SK-N-SH treated with all-trans-retinoic acid at 6 μM for 48 hours (cell line): Measurements from ENCODE around the gene PPP1R1C.

Source experiments
- ATAC-seq: fragments of 200-7000 bp; cut with Tn5 transposase; 3 replicates; pipeline ENCODE4 v1.9.1; 2020; ENCODE audit warnings: mild to moderate bottlenecking, moderate library complexity
- ARNTL ChIP-seq: fragments of 450-650 bp; formaldehyde crosslinking; IDR thresholded peaks from 2 replicates; pipeline ENCODE4 v1.5.0; 2020; ENCODE audit warnings: low read depth, mild to moderate bottlenecking, moderate library complexity, borderline replicate concordance
- BACH2 ChIP-seq: fragments of 250-450 bp; sonication (Bioruptor Pico); IDR thresholded peaks from 2 replicates; pipeline ENCODE4 v1.9.0; 2021; ENCODE audit warnings: mild to moderate bottlenecking, borderline replicate concordance
- CREB5 ChIP-seq: fragments of 250-450 bp; sonication (Bioruptor Pico); IDR thresholded peaks from 2 replicates; pipeline ENCODE4 v1.5.1; 2020; ENCODE audit warnings: low read depth, mild to moderate bottlenecking, moderate library complexity
- CSDC2 ChIP-seq: fragments of 250-450 bp; sonication (Bioruptor Pico); IDR thresholded peaks from 2 replicates; pipeline ENCODE4 v1.5.0; 2020; ENCODE audit warnings: mild to moderate bottlenecking, moderate library complexity
- CSRNP3 ChIP-seq: fragments of 250-450 bp; sonication (Bioruptor Pico); IDR thresholded peaks from 2 replicates; pipeline ENCODE4 v1.5.1; 2021; ENCODE audit warnings: mild to moderate bottlenecking, moderate library complexity
- GLIS3 ChIP-seq: fragments of 250-450 bp; sonication (Bioruptor Pico); IDR thresholded peaks from 2 replicates; pipeline ENCODE4 v1.5.0; 2020; ENCODE audit warnings: mild to moderate bottlenecking, moderate library complexity
- ISL1 ChIP-seq: fragments of 250-450 bp; sonication (Bioruptor Pico); IDR thresholded peaks from 2 replicates; pipeline ENCODE4 v2.1.2; 2022; ENCODE audit warnings: mild to moderate bottlenecking, moderate library complexity
- OSR1 ChIP-seq: fragments of 250-450 bp; sonication (Bioruptor Pico); IDR thresholded peaks from 2 replicates; pipeline ENCODE4 v1.8.0; 2022; ENCODE audit warnings: moderate library complexity, mild to moderate bottlenecking, inconsistent platforms
- PATZ1 ChIP-seq: fragments of 250-450 bp; sonication (Bioruptor Pico); IDR thresholded peaks from 2 replicates; pipeline ENCODE4 v1.8.0; 2020; ENCODE audit warnings: mild to moderate bottlenecking, moderate library complexity, borderline replicate concordance
- PPARA ChIP-seq: fragments of 250-450 bp; sonication (Bioruptor Pico); IDR thresholded peaks from 2 replicates; pipeline ENCODE4 v1.5.0; 2020; ENCODE audit warnings: mild to moderate bottlenecking, borderline replicate concordance
- RARB ChIP-seq: fragments of 250-450 bp; sonication (Bioruptor Pico); IDR thresholded peaks from 2 replicates; pipeline ENCODE4 v1.8.0; 2021; ENCODE audit warnings: mild to moderate bottlenecking, moderate library complexity
- SNAI2 ChIP-seq: fragments of 250-450 bp; sonication (Bioruptor Pico); IDR thresholded peaks from 2 replicates; pipeline ENCODE4 v1.5.0; 2020; ENCODE audit warnings: mild to moderate bottlenecking, moderate library complexity
- TCF4 ChIP-seq: fragments of 250-450 bp; sonication (Bioruptor Pico); IDR thresholded peaks from 2 replicates; pipeline ENCODE4 v1.8.0; 2021; ENCODE audit warnings: mild to moderate bottlenecking, moderate library complexity, borderline replicate concordance
- TOX ChIP-seq: fragments of 250-450 bp; sonication (Bioruptor Pico); IDR thresholded peaks from 2 replicates; pipeline ENCODE4 v1.8.0; 2021; ENCODE audit warnings: mild to moderate bottlenecking, moderate library complexity, borderline replicate concordance
- TSHZ2 ChIP-seq: fragments of 250-450 bp; sonication (Bioruptor Pico); IDR thresholded peaks from 2 replicates; pipeline ENCODE4 v1.5.0; 2020; ENCODE audit warnings: mild to moderate bottlenecking, moderate library complexity
- ZC3H10 ChIP-seq: fragments of 250-450 bp; sonication (Bioruptor Pico); IDR thresholded peaks from 2 replicates; pipeline ENCODE4 v1.5.1; 2021; ENCODE audit warnings: mild to moderate bottlenecking, moderate library complexity
- ZFP3 ChIP-seq: fragments of 250-450 bp; sonication (Bioruptor Pico); IDR thresholded peaks from 2 replicates; pipeline ENCODE4 v1.5.0; 2020; ENCODE audit warnings: mild to moderate bottlenecking, moderate library complexity
- ZFP30 ChIP-seq: fragments of 450-650 bp; formaldehyde crosslinking; IDR thresholded peaks from 2 replicates; pipeline ENCODE4 v1.5.0; 2022; ENCODE audit warnings: mild to moderate bottlenecking, moderate library complexity
- ZNF565 ChIP-seq: fragments of 450-650 bp; formaldehyde crosslinking; conservative IDR thresholded peaks from 2 replicates; pipeline ENCODE4 v1.5.0; 2020; ENCODE audit warnings: low read depth, mild to moderate bottlenecking, moderate library complexity
- ZNF70 ChIP-seq: fragments of 450-650 bp; formaldehyde crosslinking; IDR thresholded peaks from 2 replicates; pipeline ENCODE4 v1.5.0; 2020; ENCODE audit warnings: mild to moderate bottlenecking, moderate library complexity
- ZNF8 ChIP-seq: fragments of 450-650 bp; formaldehyde crosslinking; IDR thresholded peaks from 2 replicates; pipeline ENCODE4 v1.5.0; 2020; ENCODE audit warnings: mild to moderate bottlenecking, moderate library complexity

Gene PPP1R1C

GRCh38 chr2:182057002-182057401 lies 71.3 kb downstream of the PPP1R1C start:
- TF ChIP-seq CSDC2 (no peak), CREB5 (CRISPR knock-in tag) (no peak), TOX (CRISPR knock-in tag) (no peak), ZNF565 (CRISPR knock-in tag) (no peak), ZFP3 (CRISPR knock-in tag) (no peak), PATZ1 (CRISPR knock-in tag) (no peak), ZNF8 (CRISPR knock-in tag) (no peak), OSR1 (no peak), ZNF70 (CRISPR knock-in tag) (no peak), ZC3H10 (no peak), RARB (no peak), TSHZ2 (CRISPR knock-in tag) (no peak), ZFP30 (CRISPR knock-in tag) (no peak)
- no peak for ATAC-seq

GRCh38 chr2:182058056-182058455 lies 72.4 kb downstream of the PPP1R1C start:
- TF ChIP-seq PPARA (CRISPR knock-in tag) (no peak), ZFP30 (CRISPR knock-in tag) (no peak), ARNTL (no peak), CSRNP3 (no peak), ZFP3 (CRISPR knock-in tag) (no peak), PATZ1 (CRISPR knock-in tag) (no peak), ZC3H10 (no peak), CREB5 (CRISPR knock-in tag) (no peak), TOX (CRISPR knock-in tag) (no peak), GLIS3 (CRISPR knock-in tag) (no peak), SNAI2 (no peak), OSR1 (no peak), TSHZ2 (CRISPR knock-in tag) (no peak), TCF4 (no peak), ZNF70 (CRISPR knock-in tag) (no peak), CSDC2 (no peak), ISL1 (CRISPR knock-in tag) (no peak), BACH2 (CRISPR knock-in tag) (no peak)
- ATAC-seq, result no peak
